PC-3 (cell line): ENCODE data around the gene RPL35. TPM values are rescaled to one million over a fixed set of nuclear protein-coding genes. Genes with fewer than 3 reads are reported as not detected.
A peak's percentile ranks its signal among the peaks of the same experiment; 100 is the strongest.

Source experiments
- ATAC-seq: fragments of 200-7000 bp; cut with Tn5 transposase; 2 replicates; pipeline ENCODE4 v1.9.1; 2020; ENCODE audit warnings: mild to moderate bottlenecking, moderate library complexity
- BruUV-seq: library from RNA; stranded (reverse); fragments of 400-500 nt; replicated peaks from 2 replicates; lab custom pipeline; 2021; lab: Mats Ljungman, UMichigan
- CTCF ChIA-PET: fragments of 300-600 bp; sonication (Branson Sonifier 250); formaldehyde crosslinking; loops from one replicate; lab custom pipeline; 2022; ENCODE audit warnings: antibody characterized with exemption; lab: Charles Lee
- POLR2A ChIA-PET: fragments of 300-600 bp; sonication (Branson Sonifier 250); formaldehyde crosslinking; loops from one replicate; lab custom pipeline; 2022; ENCODE audit warnings: antibody characterized with exemption; ENCODE audit not compliant: unreplicated experiment; lab: Charles Lee
- DNase-seq: peaks from one replicate; pipeline ENCODE4 v3.0.0-alpha.2; 2015
- H2AFZ ChIP-seq: fragments of 300-600 bp; sonication (generic); 2 replicates; pipeline ENCODE4 v1.6.0; 2016; ENCODE audit warnings: antibody characterized with exemption, low read length
- H3F3A ChIP-seq: fragments of 300-600 bp; sonication (generic); one replicate; pipeline ENCODE4 v1.6.0; 2017; ENCODE audit warnings: antibody characterized with exemption, low read length, control low read depth, mild to moderate bottlenecking; ENCODE audit not compliant: unreplicated experiment
- H3K27ac ChIP-seq: fragments of 300-600 bp; sonication (generic); 2 replicates; pipeline ENCODE4 v1.5.1; 2016; ENCODE audit warnings: mild to moderate bottlenecking, low read length
- H3K27me3 ChIP-seq: fragments of 300-600 bp; sonication (generic); 2 replicates; pipeline ENCODE4 v1.6.1; 2016; ENCODE audit warnings: low read length, mixed read lengths
- H3K36me3 ChIP-seq: fragments of 300-600 bp; sonication (generic); 2 replicates; pipeline ENCODE4 v1.6.1; 2016; ENCODE audit warnings: low read depth, mixed run types, low read length, mixed read lengths
- H3K4me1 ChIP-seq: fragments of 300-600 bp; sonication (generic); 2 replicates; pipeline ENCODE4 v1.5.1; 2016; ENCODE audit warnings: low read length; ENCODE audit not compliant: insufficient read depth
- H3K4me2 ChIP-seq: fragments of 300-600 bp; sonication (generic); 2 replicates; pipeline ENCODE4 v1.6.0; 2016; ENCODE audit warnings: low read length
- H3K4me3 ChIP-seq: fragments of 300-600 bp; sonication (generic); 2 replicates; pipeline ENCODE4 v1.5.1; 2016; ENCODE audit warnings: mild to moderate bottlenecking, low read length, mixed read lengths
- H3K79me2 ChIP-seq: fragments of 300-600 bp; sonication (generic); 2 replicates; pipeline ENCODE4 v1.6.1; 2017; ENCODE audit warnings: low read length, mixed read lengths
- H3K9ac ChIP-seq: fragments of 300-600 bp; sonication (generic); 2 replicates; pipeline ENCODE4 v1.6.0; 2016; ENCODE audit warnings: mild to moderate bottlenecking, low read length
- H3K9me2 ChIP-seq: fragments of 300-600 bp; sonication (generic); replicated peaks from 2 replicates; pipeline ENCODE4 v1.6.1; 2016; ENCODE audit warnings: mixed run types, low read length, mixed read lengths
- H3K9me3 ChIP-seq: fragments of 300-600 bp; sonication (generic); 2 replicates; pipeline ENCODE4 v1.6.1; 2016; ENCODE audit warnings: low read length, mixed read lengths
- H4K20me1 ChIP-seq: fragments of 300-600 bp; sonication (generic); 2 replicates; pipeline ENCODE4 v1.6.1; 2016; ENCODE audit warnings: low read length, mixed read lengths
- EZH2 ChIP-seq: fragments of 300-600 bp; sonication (generic); IDR thresholded peaks from one replicate; pipeline ENCODE4 v1.6.1; 2017; ENCODE audit warnings: antibody characterized with exemption, mild to moderate bottlenecking, low read length; ENCODE audit not compliant: unreplicated experiment
- EZH2phosphoT487 ChIP-seq: fragments of 300-600 bp; sonication (generic); IDR thresholded peaks from 2 replicates; pipeline ENCODE4 v1.6.1; 2018; ENCODE audit warnings: mild to moderate bottlenecking, antibody characterized with exemption, low read length, borderline replicate concordance
- intact Hi-C: fragments of 100-400 bp; cut with micrococcal nuclease; formaldehyde crosslinking; loops from 2 replicates; pipeline ENCODE4 v1.9.0; 2023
- total RNA-seq: library from RNA; depleted of rRNA; stranded (reverse); fragments of >200 nt; gene quantifications from 2 replicates; pipeline ENCODE4 v1.2.3, GENCODE V29; 2014
- TF ChIP-seq, protein P1 (sequence below): fragments of 300-600 bp; sonication (generic); conservative IDR thresholded peaks from 2 replicates; pipeline ENCODE4 v1.5.1; 2017; ENCODE audit warnings: antibody characterized with exemption, low read depth, mild to moderate bottlenecking, low read length

RPL35 gene
- total RNA-seq, 1 experiment from 2014 or later = 2,242 TPM

DNA sequence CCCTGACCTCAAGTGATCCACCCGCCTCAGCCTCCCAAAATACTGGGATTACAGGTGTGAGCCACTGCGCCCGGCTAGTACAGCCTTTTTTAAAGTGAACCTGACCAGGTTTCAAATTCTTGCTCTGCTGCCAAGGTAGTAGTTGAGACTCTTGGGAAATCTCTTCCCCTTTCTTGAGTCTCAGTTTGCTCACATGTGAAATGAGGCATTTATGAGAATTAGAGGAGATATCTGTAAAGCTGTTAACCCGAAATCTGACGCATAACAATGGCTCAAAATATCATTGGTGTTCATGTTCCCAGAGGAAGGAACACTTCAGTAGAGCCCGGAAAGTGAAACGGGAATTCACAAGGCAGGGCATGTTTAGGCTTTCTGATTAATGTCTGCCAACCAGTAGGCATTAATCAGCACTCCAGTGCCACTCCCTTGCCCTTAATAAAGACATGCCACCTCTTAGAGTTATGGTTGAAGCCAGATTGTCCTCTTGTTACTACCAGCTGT is 1.7 kb upstream of the RPL35 start:
- TF ChIP-seq EZH2phosphoT487 = no peak
- TF ChIP-seq, protein P1, sequence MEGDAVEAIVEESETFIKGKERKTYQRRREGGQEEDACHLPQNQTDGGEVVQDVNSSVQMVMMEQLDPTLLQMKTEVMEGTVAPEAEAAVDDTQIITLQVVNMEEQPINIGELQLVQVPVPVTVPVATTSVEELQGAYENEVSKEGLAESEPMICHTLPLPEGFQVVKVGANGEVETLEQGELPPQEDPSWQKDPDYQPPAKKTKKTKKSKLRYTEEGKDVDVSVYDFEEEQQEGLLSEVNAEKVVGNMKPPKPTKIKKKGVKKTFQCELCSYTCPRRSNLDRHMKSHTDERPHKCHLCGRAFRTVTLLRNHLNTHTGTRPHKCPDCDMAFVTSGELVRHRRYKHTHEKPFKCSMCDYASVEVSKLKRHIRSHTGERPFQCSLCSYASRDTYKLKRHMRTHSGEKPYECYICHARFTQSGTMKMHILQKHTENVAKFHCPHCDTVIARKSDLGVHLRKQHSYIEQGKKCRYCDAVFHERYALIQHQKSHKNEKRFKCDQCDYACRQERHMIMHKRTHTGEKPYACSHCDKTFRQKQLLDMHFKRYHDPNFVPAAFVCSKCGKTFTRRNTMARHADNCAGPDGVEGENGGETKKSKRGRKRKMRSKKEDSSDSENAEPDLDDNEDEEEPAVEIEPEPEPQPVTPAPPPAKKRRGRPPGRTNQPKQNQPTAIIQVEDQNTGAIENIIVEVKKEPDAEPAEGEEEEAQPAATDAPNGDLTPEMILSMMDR = no peak
- TF ChIP-seq EZH2 = no peak
- no peak overlapping the region for H3K9ac ChIP-seq
- peak overlapping the region; percentile 34 for H3K27ac ChIP-seq
- ChIA-PET CTCF (no interaction called here), POLR2A (interaction anchor here (0.6 kb wide), 1 partner anchor 78 kb away, joined by 3 read pairs; no protein-coding TSS in a partner anchor)
- ATAC-seq = peak; percentile 3; the same call in 1 of the 2 replicates
- peaks cover 49% of the 10 kb centered on the region for H3K79me2 ChIP-seq
- H3K4me2 ChIP-seq = peak overlapping the region; percentile 72
- peaks cover 37% of the 10 kb centered on the region for H3K4me1 ChIP-seq
- no peaks in the 10 kb centered on the region for H3K9me2 ChIP-seq
- no TSS peak for BruUV-seq
- DNase-seq = peak; percentile 38
- no peak overlapping the region for H2AFZ ChIP-seq
- H3K27me3 ChIP-seq = no peaks in the 10 kb centered on the region
- H3K4me3 ChIP-seq = peak overlapping the region; percentile 3; the same call in 1 of the 2 replicates
- intact Hi-C loops = no loop called here
- H4K20me1 ChIP-seq = peaks cover 28% of the 10 kb centered on the region
- no peaks in the 10 kb centered on the region for H3K9me3 ChIP-seq
- H3K36me3 ChIP-seq = peaks cover 28% of the 10 kb centered on the region
- peaks cover 3% of the 10 kb centered on the region for H3F3A ChIP-seq

DNA sequence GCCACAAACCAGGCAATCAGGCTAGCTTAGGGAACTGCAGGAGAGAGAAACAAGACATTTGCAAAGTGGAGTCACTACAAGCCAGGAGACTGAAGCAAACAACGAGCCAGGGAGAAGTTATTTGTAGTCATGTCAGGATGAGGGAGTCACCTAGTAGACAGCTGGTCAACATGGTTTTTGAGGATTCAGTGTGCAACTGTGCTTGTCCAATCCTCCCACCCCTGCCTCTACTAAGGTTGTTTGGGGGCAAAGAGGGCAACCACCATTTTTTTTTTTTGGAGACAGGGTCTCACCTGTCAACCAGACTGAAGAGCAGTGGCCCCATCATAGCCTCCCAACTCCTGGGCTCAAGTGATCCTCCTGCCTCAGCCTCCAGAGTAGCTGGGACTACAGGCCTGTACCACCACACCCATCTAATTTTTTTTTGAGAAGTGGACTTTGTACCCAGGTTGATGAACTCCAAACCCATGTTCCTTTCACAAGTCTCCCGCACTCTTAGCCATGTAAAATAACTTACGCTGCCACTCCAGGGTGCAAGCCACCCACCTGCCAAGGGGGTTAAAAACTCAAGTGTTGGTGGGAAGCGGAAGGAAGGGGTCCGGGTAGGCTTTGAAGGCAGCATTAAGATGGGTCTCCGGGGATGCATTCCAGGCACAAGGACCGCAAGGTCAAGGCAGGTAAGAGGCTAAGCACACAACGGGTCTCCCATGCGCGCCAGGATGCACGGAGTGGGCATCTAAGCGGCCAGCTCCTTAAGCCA is 995 bp downstream of the RPL35 start:
- peaks cover 40% of the 10 kb centered on the region for H3K79me2 ChIP-seq
- peaks cover 40% of the 10 kb centered on the region for H4K20me1 ChIP-seq
- peak overlapping the region; percentile 90 for H3K4me2 ChIP-seq
- intact Hi-C loops = no loop called here
- TSS peak; percentile 54 for BruUV-seq
- CTCF ChIA-PET = no interaction called here
- H3F3A ChIP-seq = peaks cover 9% of the 10 kb centered on the region
- TF ChIP-seq EZH2 (no peak), EZH2phosphoT487 (no peak)
- TF ChIP-seq, protein P1 = no peak
- POLR2A ChIA-PET = interaction anchor here (0.7 kb wide), 1 partner anchor 382 kb away, joined by 3 read pairs; no protein-coding TSS in a partner anchor
- peaks cover 26% of the 10 kb centered on the region for H3K4me1 ChIP-seq
- H3K9me3 ChIP-seq = no peaks in the 10 kb centered on the region
- H3K9ac ChIP-seq = peak overlapping the region; percentile 99
- H3K27me3 ChIP-seq = no peaks in the 10 kb centered on the region
- H2AFZ ChIP-seq = no peak overlapping the region
- no peak for ATAC-seq
- peak overlapping the region; percentile 98 for H3K4me3 ChIP-seq
- H3K9me2 ChIP-seq = no peaks in the 10 kb centered on the region
- peak overlapping the region; percentile 58 for H3K27ac ChIP-seq
- no peak for DNase-seq
- H3K36me3 ChIP-seq = peaks cover 42% of the 10 kb centered on the region
